GM12878 (cell line): Measurements from ENCODE around the gene NRXN3.

Source experiments
- CBFB ChIP-seq: IDR thresholded peaks from 2 replicates; pipeline ENCODE4 v1.6.1; 2016; ENCODE audit warnings: antibody characterized with exemption, low read depth
- CEBPB ChIP-seq, 2 experiments: fragments of 150-350 bp in 1 of 2; IDR thresholded peaks; 2 replicates each; pipeline ENCODE4 v1.6.1; 2012 to 2014; ENCODE audit warnings: low read depth in 2 of 2, low read length in 2 of 2, borderline replicate concordance in 1 of 2, inconsistent platforms in 1 of 2
- CTCF ChIP-seq, 3 experiments: IDR thresholded peaks in 2 of 3; conservative IDR thresholded peaks in 1 of 3; 2 replicates each; pipeline ENCODE4 v1.5.1; 2011; ENCODE audit warnings: low read depth in 3 of 3, low read length in 3 of 3, mild to moderate bottlenecking in 3 of 3, control low read depth in 2 of 3, moderate library complexity in 2 of 3, inconsistent platforms in 1 of 3, mixed read lengths in 1 of 3; ENCODE audit not compliant: control insufficient read depth in 2 of 3, insufficient read depth in 1 of 3; ENCODE audit errors: extremely low read depth in 1 of 3
- DPF2 ChIP-seq: fragments of 450-650 bp; IDR thresholded peaks from 2 replicates; pipeline ENCODE4 v1.6.1; 2017; ENCODE audit warnings: mild to moderate bottlenecking
- FOS ChIP-seq: IDR thresholded peaks from 3 replicates; pipeline ENCODE4 v1.6.1; 2011; ENCODE audit warnings: borderline replicate concordance; ENCODE audit not compliant: insufficient read length; ENCODE audit errors: extremely low read depth
- HDAC2 ChIP-seq: fragments of 200-600 bp; sonication (generic); IDR thresholded peaks from 2 replicates; pipeline ENCODE4 v1.6.1; 2017
- JUND ChIP-seq: IDR thresholded peaks from 2 replicates; pipeline ENCODE4 v1.6.1; 2012; ENCODE audit warnings: low read depth, mild to moderate bottlenecking, low read length, improper control_type of control experiment, moderate library complexity
- MAX ChIP-seq: IDR thresholded peaks from 2 replicates; pipeline ENCODE4 v1.6.1; 2012; ENCODE audit warnings: low read depth, low read length, improper control_type of control experiment
- NR2C2 ChIP-seq: IDR thresholded peaks from 2 replicates; pipeline ENCODE4 v1.6.1; 2011; ENCODE audit warnings: borderline replicate concordance, low read depth; ENCODE audit not compliant: control insufficient read depth, insufficient read length
- POLR2A ChIP-seq: IDR thresholded peaks from 2 replicates; pipeline ENCODE4 v1.6.1; 2011; ENCODE audit warnings: low read depth, mild to moderate bottlenecking, low read length
- RAD21 ChIP-seq: IDR thresholded peaks from 2 replicates; pipeline ENCODE4 v1.6.1; 2011; ENCODE audit warnings: mild to moderate bottlenecking, low read depth, low read length, moderate library complexity; ENCODE audit not compliant: insufficient read depth
- ZNF24 ChIP-seq: fragments of 450-650 bp; IDR thresholded peaks from 2 replicates; pipeline ENCODE4 v1.6.1; 2017; ENCODE audit warnings: antibody characterized with exemption, mild to moderate bottlenecking
- ZNF622 ChIP-seq: fragments of 450-650 bp; IDR thresholded peaks from 2 replicates; pipeline ENCODE4 v1.6.1; 2017; ENCODE audit warnings: mild to moderate bottlenecking, inconsistent platforms
- TF ChIP-seq, protein P1 (sequence below): fragments of 450-650 bp; IDR thresholded peaks from 2 replicates; pipeline ENCODE4 v1.6.1; 2017; ENCODE audit warnings: mild to moderate bottlenecking, moderate library complexity

DNA sequence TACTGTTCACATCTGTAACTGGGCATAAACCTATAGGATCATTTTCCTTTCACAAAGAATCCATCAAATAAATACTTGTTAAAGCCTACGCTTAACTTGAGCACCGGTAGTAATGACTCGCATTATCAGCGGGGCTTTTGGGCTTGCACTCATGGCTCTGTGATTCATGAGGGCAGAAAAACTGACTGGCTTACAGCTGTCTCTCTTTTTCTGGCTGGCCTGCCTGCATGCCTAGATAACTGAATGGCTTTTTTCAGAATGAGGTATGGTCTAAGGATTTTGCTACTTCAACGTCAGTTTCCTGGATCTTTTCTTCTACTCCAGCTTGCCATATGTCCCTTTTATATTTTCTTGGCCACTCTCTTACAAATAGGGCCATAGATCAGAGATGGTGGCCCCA, 531.1 kb downstream of the NRXN3 start:
- TF ChIP-seq DPF2 (no peak), NR2C2 (no peak), CTCF (IDR thresholded peaks at IDR 0.05 in 2 of 3, conservative IDR thresholded peaks at IDR 0.05 in 1 of 3; ENCODE audit: control insufficient read depth in 2 of 3, extremely low read depth in 1 of 3, insufficient read depth in 1 of 3, low read depth in 3 of 3, low read length in 3 of 3) (no peak), HDAC2 (no peak), MAX (no peak), ZNF622 (no peak), JUND (no peak), ZNF24 (no peak), CBFB (no peak), RAD21 (no peak), FOS (no peak), CEBPB (IDR thresholded peaks at IDR 0.05; ENCODE audit: borderline replicate concordance in 1 of 2, low read depth in 2 of 2, low read length in 2 of 2) (no peak), POLR2A (no peak)
- TF ChIP-seq, protein P1, sequence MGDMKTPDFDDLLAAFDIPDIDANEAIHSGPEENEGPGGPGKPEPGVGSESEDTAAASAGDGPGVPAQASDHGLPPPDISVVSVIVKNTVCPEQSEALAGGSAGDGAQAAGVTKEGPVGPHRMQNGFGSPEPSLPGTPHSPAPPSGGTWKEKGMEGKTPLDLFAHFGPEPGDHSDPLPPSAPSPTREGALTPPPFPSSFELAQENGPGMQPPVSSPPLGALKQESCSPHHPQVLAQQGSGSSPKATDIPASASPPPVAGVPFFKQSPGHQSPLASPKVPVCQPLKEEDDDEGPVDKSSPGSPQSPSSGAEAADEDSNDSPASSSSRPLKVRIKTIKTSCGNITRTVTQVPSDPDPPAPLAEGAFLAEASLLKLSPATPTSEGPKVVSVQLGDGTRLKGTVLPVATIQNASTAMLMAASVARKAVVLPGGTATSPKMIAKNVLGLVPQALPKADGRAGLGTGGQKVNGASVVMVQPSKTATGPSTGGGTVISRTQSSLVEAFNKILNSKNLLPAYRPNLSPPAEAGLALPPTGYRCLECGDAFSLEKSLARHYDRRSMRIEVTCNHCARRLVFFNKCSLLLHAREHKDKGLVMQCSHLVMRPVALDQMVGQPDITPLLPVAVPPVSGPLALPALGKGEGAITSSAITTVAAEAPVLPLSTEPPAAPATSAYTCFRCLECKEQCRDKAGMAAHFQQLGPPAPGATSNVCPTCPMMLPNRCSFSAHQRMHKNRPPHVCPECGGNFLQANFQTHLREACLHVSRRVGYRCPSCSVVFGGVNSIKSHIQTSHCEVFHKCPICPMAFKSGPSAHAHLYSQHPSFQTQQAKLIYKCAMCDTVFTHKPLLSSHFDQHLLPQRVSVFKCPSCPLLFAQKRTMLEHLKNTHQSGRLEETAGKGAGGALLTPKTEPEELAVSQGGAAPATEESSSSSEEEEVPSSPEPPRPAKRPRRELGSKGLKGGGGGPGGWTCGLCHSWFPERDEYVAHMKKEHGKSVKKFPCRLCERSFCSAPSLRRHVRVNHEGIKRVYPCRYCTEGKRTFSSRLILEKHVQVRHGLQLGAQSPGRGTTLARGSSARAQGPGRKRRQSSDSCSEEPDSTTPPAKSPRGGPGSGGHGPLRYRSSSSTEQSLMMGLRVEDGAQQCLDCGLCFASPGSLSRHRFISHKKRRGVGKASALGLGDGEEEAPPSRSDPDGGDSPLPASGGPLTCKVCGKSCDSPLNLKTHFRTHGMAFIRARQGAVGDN: no peak
